Subcutaneous adipose tissue (tissue), 4 donors: Measurements from ENCODE around the gene SLC22A12. TPM values are rescaled to one million over a fixed set of nuclear protein-coding genes. Genes with fewer than 3 reads are reported as not detected.

ENCODE experiments used
- total RNA-seq, 4 donors: library from RNA; depleted of rRNA; stranded (reverse); fragments of >200 nt; gene quantifications; one replicate each; pipeline ENCODE4 v1.1.0, GENCODE V29; 2016
- TF ChIP-seq, protein P1 (sequence below): fragments of 450-650 bp; IDR thresholded peaks from one replicate; pipeline ENCODE4 v1.5.1; 2016; ENCODE audit warnings: low read depth, mild to moderate bottlenecking, control low read depth, antibody characterized with exemption, moderate library complexity

The SLC22A12 gene
- total RNA-seq, 4 donors from 2014 or later = not detected

DNA sequence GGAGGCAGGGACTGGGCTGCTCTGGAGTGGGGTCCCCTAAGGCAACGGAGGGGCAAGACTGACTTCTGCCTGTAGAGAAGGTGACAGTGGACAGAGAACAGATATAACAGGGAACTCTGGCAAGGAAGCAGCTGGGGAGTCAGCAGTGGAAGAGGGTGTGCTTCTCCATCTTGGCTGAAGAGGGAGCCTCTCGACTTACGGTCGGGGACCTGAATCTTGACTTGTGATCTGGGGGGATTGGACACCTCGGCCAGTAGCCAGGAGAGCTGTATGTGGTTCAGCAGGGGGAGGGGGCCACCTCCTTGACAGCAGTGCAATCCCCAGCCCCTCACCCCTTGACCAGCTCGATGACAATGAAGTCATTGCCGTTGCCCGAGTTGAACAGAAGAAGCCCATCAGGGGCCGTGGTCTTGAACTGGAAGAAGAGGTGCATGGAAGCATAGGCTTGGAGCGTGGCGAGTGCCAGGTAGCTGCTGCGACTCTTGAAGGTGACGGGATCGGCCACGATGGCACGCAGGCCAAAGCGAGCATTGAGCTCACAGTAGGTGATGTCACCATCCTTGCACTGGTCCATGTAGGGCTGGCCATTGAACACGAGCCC is 60.0 kb downstream of the SLC22A12 start:
- TF ChIP-seq, protein P1, sequence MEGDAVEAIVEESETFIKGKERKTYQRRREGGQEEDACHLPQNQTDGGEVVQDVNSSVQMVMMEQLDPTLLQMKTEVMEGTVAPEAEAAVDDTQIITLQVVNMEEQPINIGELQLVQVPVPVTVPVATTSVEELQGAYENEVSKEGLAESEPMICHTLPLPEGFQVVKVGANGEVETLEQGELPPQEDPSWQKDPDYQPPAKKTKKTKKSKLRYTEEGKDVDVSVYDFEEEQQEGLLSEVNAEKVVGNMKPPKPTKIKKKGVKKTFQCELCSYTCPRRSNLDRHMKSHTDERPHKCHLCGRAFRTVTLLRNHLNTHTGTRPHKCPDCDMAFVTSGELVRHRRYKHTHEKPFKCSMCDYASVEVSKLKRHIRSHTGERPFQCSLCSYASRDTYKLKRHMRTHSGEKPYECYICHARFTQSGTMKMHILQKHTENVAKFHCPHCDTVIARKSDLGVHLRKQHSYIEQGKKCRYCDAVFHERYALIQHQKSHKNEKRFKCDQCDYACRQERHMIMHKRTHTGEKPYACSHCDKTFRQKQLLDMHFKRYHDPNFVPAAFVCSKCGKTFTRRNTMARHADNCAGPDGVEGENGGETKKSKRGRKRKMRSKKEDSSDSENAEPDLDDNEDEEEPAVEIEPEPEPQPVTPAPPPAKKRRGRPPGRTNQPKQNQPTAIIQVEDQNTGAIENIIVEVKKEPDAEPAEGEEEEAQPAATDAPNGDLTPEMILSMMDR = no peak

Other genes starting within 250 kb of the SLC22A12 start
- gene RPS6KA4, start 232.1 kb upstream of the SLC22A12 start, total RNA-seq = 10 to 100 TPM in 3 of 4 donors, 1 to 10 TPM in 1; 7.2 to 27.5 (median 16.3) TPM
- gene SLC22A11, start 35.3 kb upstream of the SLC22A12 start, total RNA-seq = not detected
- gene NRXN2, start 132.0 kb downstream of the SLC22A12 start, total RNA-seq = 1 to 10 TPM in 3 of 4 donors, under 1 TPM in 1; 0.16 to 7.0 (median 2.9) TPM
- gene RASGRP2, start 152.9 kb downstream of the SLC22A12 start, total RNA-seq = 10 to 100 TPM in 3 of 4 donors, 1 to 10 TPM in 1; 6.8 to 47.5 (median 14.6) TPM
- gene PYGM, start 168.8 kb downstream of the SLC22A12 start, total RNA-seq = 10 to 100 TPM in 1 of 4 donors, 1 to 10 TPM in 2, under 1 TPM in 1; 0.51 to 63.7 (median 4.4) TPM
- 100 to 1,000 TPM; 215 to 388 (median 273) TPM for gene SF1, start 187.3 kb downstream of the SLC22A12 start, total RNA-seq
- 10 to 100 TPM in 2 of 4 donors, 1 to 10 TPM in 2; 5.9 to 14.3 (median 9.1) TPM for gene MAP4K2, start 212.0 kb downstream of the SLC22A12 start, total RNA-seq
- gene MEN1, start 219.3 kb downstream of the SLC22A12 start, total RNA-seq = 10 to 100 TPM in 3 of 4 donors, 1 to 10 TPM in 1; 8.6 to 15.8 (median 13.4) TPM